ENCODE data around the gene WASF2. TPM values are rescaled to one million over a fixed set of nuclear protein-coding genes. Genes with fewer than 3 reads are reported as not detected.

The WASF2 gene
- total RNA-seq, 1 experiment from 2014 or later: 19.2 TPM

GRCh38 chr1:27403931-27404330, 86.0 kb downstream of the WASF2 start:
- Histone ChIP-seq H3K36me3 (peaks cover 23% of the 10 kb centered on the region), H3K27me3 (replicated peaks) (no peaks in the 10 kb centered on the region), H3K9me3 (replicated peaks) (no peaks in the 10 kb centered on the region), H3K4me1 (replicated peaks) (peaks cover 7% of the 10 kb centered on the region), H3K27ac (no peak overlapping the region), H3K4me3 (no peak overlapping the region)
- DNase-seq (ENCODE audit: low read depth in 1 of 2, low spot score in 2 of 2): no peak

- Histone ChIP-seq H3K4me1 (replicated peaks) (peaks cover 7% of the 10 kb centered on the region), H3K27me3 (replicated peaks) (no peaks in the 10 kb centered on the region), H3K4me3 (no peak overlapping the region), H3K9me3 (replicated peaks) (no peaks in the 10 kb centered on the region), H3K27ac (no peak overlapping the region), H3K36me3 (peaks cover 15% of the 10 kb centered on the region)
- DNase-seq (ENCODE audit: low read depth in 1 of 2, low spot score in 2 of 2): no peak
Observed at GRCh38 chr1:27403065-27403726, 86.8 kb downstream of the WASF2 start.

- DNase-seq (ENCODE audit: low read depth in 1 of 2, low spot score in 2 of 2): peak in 1 of 2 experiments; percentile 63
- Histone ChIP-seq H3K27me3 (replicated peaks) (no peaks in the 10 kb centered on the region), H3K9me3 (replicated peaks) (no peaks in the 10 kb centered on the region), H3K27ac (no peak overlapping the region), H3K4me3 (no peak overlapping the region), H3K36me3 (peaks cover 7% of the 10 kb centered on the region; the same call in 1 of the 2 replicates), H3K4me1 (replicated peaks) (peaks cover 7% of the 10 kb centered on the region)
Observed at GRCh38 chr1:27402349-27402754, 87.6 kb downstream of the WASF2 start.

- Histone ChIP-seq H3K4me3 (no peak overlapping the region), H3K36me3 (peaks cover 6% of the 10 kb centered on the region; the same call in 1 of the 2 replicates), H3K27me3 (replicated peaks) (no peaks in the 10 kb centered on the region), H3K27ac (no peak overlapping the region), H3K9me3 (replicated peaks) (no peaks in the 10 kb centered on the region), H3K4me1 (replicated peaks) (peaks cover 7% of the 10 kb centered on the region)
- DNase-seq (ENCODE audit: low read depth in 1 of 2, low spot score in 2 of 2): no peak
Observed at GRCh38 chr1:27400963-27401341, 89.0 kb downstream of the WASF2 start.

- Histone ChIP-seq H3K27ac (no peak overlapping the region), H3K36me3 (peaks cover 6% of the 10 kb centered on the region; the same call in 1 of the 2 replicates), H3K4me3 (no peak overlapping the region), H3K9me3 (replicated peaks) (no peaks in the 10 kb centered on the region), H3K27me3 (replicated peaks) (no peaks in the 10 kb centered on the region), H3K4me1 (replicated peaks) (peaks cover 7% of the 10 kb centered on the region)
- no peak for DNase-seq (ENCODE audit: low read depth in 1 of 2, low spot score in 2 of 2)
Observed at GRCh38 chr1:27400082-27400962, 89.6 kb downstream of the WASF2 start.

GRCh38 chr1:27399251-27400025, 90.5 kb downstream of the WASF2 start:
- no peaks in the 10 kb centered on the region for H3K27me3 ChIP-seq (replicated peaks)
- no peak for DNase-seq (ENCODE audit: low read depth in 1 of 2, low spot score in 2 of 2)
- H3K27ac ChIP-seq: no peak overlapping the region
- H3K4me1 ChIP-seq (replicated peaks): peaks cover 11% of the 10 kb centered on the region
- H3K9me3 ChIP-seq (replicated peaks): no peaks in the 10 kb centered on the region
- H3K36me3 ChIP-seq: peaks cover 10% of the 10 kb centered on the region; the same call in 1 of the 2 replicates
- no peak overlapping the region for H3K4me3 ChIP-seq

GRCh38 chr1:27398405-27399149, 91.4 kb downstream of the WASF2 start:
- peaks cover 15% of the 10 kb centered on the region for H3K36me3 ChIP-seq
- H3K9me3 ChIP-seq (replicated peaks): no peaks in the 10 kb centered on the region
- H3K27ac ChIP-seq: no peak overlapping the region
- peaks cover 14% of the 10 kb centered on the region for H3K4me1 ChIP-seq (replicated peaks)
- DNase-seq (ENCODE audit: low read depth in 1 of 2, low spot score in 2 of 2): no peak
- H3K27me3 ChIP-seq (replicated peaks): no peaks in the 10 kb centered on the region
- H3K4me3 ChIP-seq: no peak overlapping the region

- H3K4me3 ChIP-seq: no peak overlapping the region
- no peak for DNase-seq (ENCODE audit: low read depth in 1 of 2, low spot score in 2 of 2)
- no peaks in the 10 kb centered on the region for H3K9me3 ChIP-seq (replicated peaks)
- H3K27ac ChIP-seq: no peak overlapping the region
- peaks cover 18% of the 10 kb centered on the region for H3K4me1 ChIP-seq (replicated peaks)
- peaks cover 16% of the 10 kb centered on the region for H3K36me3 ChIP-seq
- no peaks in the 10 kb centered on the region for H3K27me3 ChIP-seq (replicated peaks)
Observed at GRCh38 chr1:27397749-27398148, 92.2 kb downstream of the WASF2 start.

- Histone ChIP-seq H3K4me3 (no peak overlapping the region), H3K4me1 (replicated peaks) (peaks cover 13% of the 10 kb centered on the region), H3K36me3 (peaks cover 14% of the 10 kb centered on the region), H3K9me3 (replicated peaks) (no peaks in the 10 kb centered on the region), H3K27ac (no peak overlapping the region), H3K27me3 (replicated peaks) (no peaks in the 10 kb centered on the region)
- DNase-seq (ENCODE audit: low read depth in 1 of 2, low spot score in 2 of 2): no peak
Observed at GRCh38 chr1:27397110-27397509, 92.9 kb downstream of the WASF2 start.

GRCh38 chr1:27395441-27396195, 94.3 kb downstream of the WASF2 start:
- H3K4me3 ChIP-seq: no peak overlapping the region
- H3K27me3 ChIP-seq (replicated peaks): no peaks in the 10 kb centered on the region
- H3K27ac ChIP-seq: no peak overlapping the region
- peaks cover 13% of the 10 kb centered on the region for H3K36me3 ChIP-seq
- H3K9me3 ChIP-seq (replicated peaks): no peaks in the 10 kb centered on the region
- DNase-seq (ENCODE audit: low read depth in 1 of 2, low spot score in 2 of 2): peak; percentile 57 to 65
- peaks cover 20% of the 10 kb centered on the region for H3K4me1 ChIP-seq (replicated peaks)

- no peak for DNase-seq (ENCODE audit: low read depth in 1 of 2, low spot score in 2 of 2)
- Histone ChIP-seq H3K4me1 (replicated peaks) (peaks cover 20% of the 10 kb centered on the region), H3K36me3 (peaks cover 13% of the 10 kb centered on the region), H3K27ac (no peak overlapping the region), H3K9me3 (replicated peaks) (no peaks in the 10 kb centered on the region), H3K4me3 (no peak overlapping the region), H3K27me3 (replicated peaks) (no peaks in the 10 kb centered on the region)
Observed at GRCh38 chr1:27394925-27395324, 95.0 kb downstream of the WASF2 start.

- Histone ChIP-seq H3K27me3 (replicated peaks) (no peaks in the 10 kb centered on the region), H3K9me3 (replicated peaks) (no peaks in the 10 kb centered on the region), H3K4me1 (replicated peaks) (peaks cover 20% of the 10 kb centered on the region), H3K36me3 (peaks cover 13% of the 10 kb centered on the region), H3K4me3 (no peak overlapping the region), H3K27ac (no peak overlapping the region)
- DNase-seq (ENCODE audit: low read depth in 1 of 2, low spot score in 2 of 2): no peak
Observed at GRCh38 chr1:27394282-27394658, 95.7 kb downstream of the WASF2 start.

All from SJSA1 (cell line).